GM12864 (cell line): ENCODE measurements around the gene C12orf75.

Experiments
- DNase-seq: peaks from one replicate; pipeline ENCODE4 v3.0.0-alpha.2; 2011; ENCODE audit warnings: low read depth
- H3K4me3 ChIP-seq: 2 replicates; pipeline ENCODE4 v1.5.1; 2011; ENCODE audit warnings: mild to moderate bottlenecking, low read depth, low read length, control low read depth
- CTCF ChIP-seq: IDR thresholded peaks from 2 replicates; pipeline ENCODE4 v1.5.1; 2011; ENCODE audit warnings: low read depth, mild to moderate bottlenecking, moderate library complexity, low read length, control low read depth, inconsistent platforms; ENCODE audit errors: missing control alignments

Gene C12orf75

GRCh38 chr12:105330283-105330930 lies at the start of gene C12orf75:
Gene C12orf75 (plus strand): TSS chr12:105330691. CDS start chr12:105330892, 201 bp downstream.
- DNase-seq, result peak; percentile 57
- no peak for TF ChIP-seq CTCF
- H3K4me3 ChIP-seq, result peak within 1 kb of the TSS; percentile 95

DNA sequence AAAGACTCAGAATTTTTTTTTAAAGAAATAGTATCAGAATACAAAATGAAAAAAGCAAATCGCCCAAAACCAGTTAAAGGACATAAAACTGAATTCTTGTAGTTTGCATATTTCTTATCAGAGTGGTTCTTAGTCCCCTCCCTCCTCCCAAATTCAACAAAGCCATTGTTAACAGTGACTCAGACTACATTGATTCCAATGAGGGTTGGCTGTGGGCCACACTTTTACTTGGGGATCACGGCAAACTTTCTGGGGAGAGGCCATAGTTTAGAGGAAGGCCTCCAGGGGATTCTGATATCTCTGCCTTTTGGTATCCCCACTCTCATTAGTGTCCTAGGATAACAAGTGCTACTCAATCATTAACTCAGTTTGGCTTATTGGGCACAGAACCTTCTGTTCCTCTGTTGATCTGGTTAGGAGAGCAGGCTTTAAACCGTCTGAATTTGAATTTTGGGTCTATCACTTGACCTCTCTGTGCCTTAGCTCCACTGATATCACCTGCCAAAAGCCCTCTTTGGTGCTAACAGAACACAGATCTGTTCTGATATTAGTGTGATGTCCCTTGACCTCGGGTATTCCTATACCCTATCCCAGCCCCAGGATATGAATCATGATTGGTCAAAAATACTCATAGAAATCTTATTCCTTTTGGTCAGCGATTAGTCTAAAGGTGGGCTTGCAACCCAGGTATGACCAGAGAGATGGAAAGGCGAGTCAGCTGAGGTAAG lies 49.4 kb upstream of the C12orf75 start:
- no peak overlapping the region for H3K4me3 ChIP-seq
- TF ChIP-seq CTCF, result no peak
- no peak for DNase-seq

- TF ChIP-seq CTCF, result no peak
- no peak for DNase-seq
- H3K4me3 ChIP-seq, result no peak overlapping the region
Measured at GRCh38 chr12:105281694-105282049, 48.8 kb upstream of the C12orf75 start.

- no peak for DNase-seq
- TF ChIP-seq CTCF, result no peak
- H3K4me3 ChIP-seq, result no peak overlapping the region
Measured at GRCh38 chr12:105285378-105285777, 45.1 kb upstream of the C12orf75 start.

- no peak overlapping the region for H3K4me3 ChIP-seq
- no peak for DNase-seq
- no peak for TF ChIP-seq CTCF
Measured at GRCh38 chr12:105287408-105287807, 43.1 kb upstream of the C12orf75 start.

DNA sequence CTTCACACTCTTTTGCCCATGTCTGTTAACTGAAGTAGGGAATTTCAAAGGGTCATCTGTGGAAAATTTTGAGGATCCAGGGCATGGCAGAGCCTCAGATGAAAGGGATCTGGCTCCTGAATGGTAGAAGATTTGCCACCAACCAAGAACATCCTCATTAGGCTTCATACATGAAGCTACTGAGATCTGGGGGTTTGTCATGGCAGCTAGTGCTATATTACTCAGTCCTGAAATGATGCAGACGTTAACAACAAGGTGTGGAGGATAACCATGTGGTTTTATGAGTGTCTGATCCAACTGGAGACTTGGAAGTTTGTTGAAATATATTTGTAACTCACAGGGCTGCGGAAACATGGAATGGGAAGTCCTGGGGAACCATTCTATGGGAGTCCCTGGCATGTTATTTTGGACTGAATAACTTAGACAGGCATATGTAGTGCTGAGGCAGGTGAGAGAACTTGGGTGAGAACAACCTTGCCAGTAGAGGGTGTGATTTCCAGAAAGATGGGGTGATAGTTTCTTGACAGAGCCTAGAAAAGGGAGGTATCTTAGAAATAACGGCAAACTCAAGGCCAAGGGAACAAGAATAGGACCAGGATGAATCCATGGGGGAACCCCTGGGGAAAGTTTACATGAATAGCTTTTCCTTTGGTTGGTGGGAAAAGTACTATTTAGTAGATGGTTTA lies 42.0 kb upstream of the C12orf75 start:
- DNase-seq, result no peak
- no peak for TF ChIP-seq CTCF
- H3K4me3 ChIP-seq, result no peak overlapping the region
